Panc1 (cell line): ENCODE data around the gene PRXL2C.

Experiments
- CTCF ChIP-seq: fragments of 450-650 bp; IDR thresholded peaks from 2 replicates; pipeline ENCODE4 v1.5.1; 2017; ENCODE audit warnings: mild to moderate bottlenecking
- POLR2AphosphoS5 ChIP-seq: IDR thresholded peaks from 2 replicates; pipeline ENCODE4 v1.6.1; 2012; ENCODE audit warnings: mild to moderate bottlenecking, low read depth, low read length, moderate library complexity
- REST ChIP-seq, 2 experiments: IDR thresholded peaks; 2 replicates each; pipeline ENCODE4 v1.6.1; 2011 to 2012; ENCODE audit warnings: low read depth in 2 of 2, control low read depth in 1 of 2, low read length in 1 of 2, mild to moderate bottlenecking in 1 of 2, moderate library complexity in 1 of 2; ENCODE audit not compliant: insufficient read depth in 1 of 2
- SIN3A ChIP-seq: IDR thresholded peaks from 2 replicates; pipeline ENCODE4 v1.6.1; 2012; ENCODE audit warnings: low read depth, mild to moderate bottlenecking, low read length, moderate library complexity, borderline replicate concordance; ENCODE audit not compliant: insufficient read depth
- TCF7L2 ChIP-seq: IDR thresholded peaks from 2 replicates; pipeline ENCODE4 v1.6.1; 2011; ENCODE audit warnings: mild to moderate bottlenecking, low read depth, low read length, inconsistent platforms

- TF ChIP-seq CTCF: no peak
- no peak for TF ChIP-seq REST (IDR thresholded peaks at IDR 0.05; ENCODE audit: insufficient read depth in 1 of 2, low read depth in 2 of 2, low read length in 1 of 2)
- TF ChIP-seq POLR2AphosphoS5: no peak
- no peak for TF ChIP-seq SIN3A
- TF ChIP-seq TCF7L2: no peak
Observed at GRCh38 chr9:96605328-96605727, 49.8 kb downstream of the PRXL2C start.
